ENCODE data around the gene GNB2. TPM values are rescaled to one million over a fixed set of nuclear protein-coding genes. Genes with fewer than 3 reads are reported as not detected.

GNB2 gene
- total and polyA plus RNA-seq, 2 of the 13 experiments (the other 11 are each of a cell fraction or from before 2014, with no cell fraction given), result 48.3 to 67.1 TPM

DNA sequence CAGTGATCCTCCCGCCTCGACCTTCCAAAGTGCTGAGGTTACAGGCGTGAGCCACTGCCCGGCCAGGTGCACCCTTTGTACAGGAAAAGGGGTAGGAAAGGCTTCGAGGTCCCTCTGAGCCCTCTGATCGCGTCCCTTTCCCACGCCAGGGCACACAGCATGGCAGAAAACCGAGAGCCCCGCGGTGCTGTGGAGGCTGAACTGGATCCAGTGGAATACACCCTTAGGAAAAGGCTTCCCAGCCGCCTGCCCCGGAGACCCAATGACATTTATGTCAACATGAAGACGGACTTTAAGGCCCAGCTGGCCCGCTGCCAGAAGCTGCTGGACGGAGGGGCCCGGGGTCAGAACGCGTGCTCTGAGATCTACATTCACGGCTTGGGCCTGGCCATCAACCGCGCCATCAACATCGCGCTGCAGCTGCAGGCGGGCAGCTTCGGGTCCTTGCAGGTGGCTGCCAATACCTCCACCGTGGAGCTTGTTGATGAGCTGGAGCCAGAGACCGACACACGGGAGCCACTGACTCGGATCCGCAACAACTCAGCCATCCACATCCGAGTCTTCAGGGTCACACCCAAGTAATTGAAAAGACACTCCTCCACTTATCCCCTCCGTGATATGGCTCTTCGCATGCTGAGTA lies 33.3 kb downstream of the GNB2 start (continued):
- TF ChIP-seq MYC (CRISPR knock-in tag; IDR thresholded peaks at IDR 0.05; ENCODE audit: borderline replicate concordance) (peak; percentile 76), ZFP82 (CRISPR knock-in tag; IDR thresholded peaks at IDR 0.05; ENCODE audit: borderline replicate concordance) (no peak; the same call in 1 of the 2 replicates), TGIF2 (CRISPR knock-in tag; IDR thresholded peaks at IDR 0.05) (no peak), ZNF709 (CRISPR knock-in tag; IDR thresholded peaks at IDR 0.05) (no peak), BCLAF1 (IDR thresholded peaks at IDR 0.05) (no peak), HNRNPH1 (optimal IDR thresholded peaks at IDR 0.05; ENCODE audit: low read depth, low read length) (no peak), BHLHE40 (IDR thresholded peaks at IDR 0.05; ENCODE audit: low read length) (no peak), ZNF225 (CRISPR knock-in tag; IDR thresholded peaks at IDR 0.05) (no peak), HOXD1 (CRISPR knock-in tag; IDR thresholded peaks at IDR 0.05) (0 out of 2 replicates have a peak, but pooled peaks have one; percentile 35), SRSF9 (IDR thresholded peaks at IDR 0.05; ENCODE audit: borderline replicate concordance, insufficient read depth, low read depth, low read length, poor library complexity, severe bottlenecking) (no peak), HMGXB4 (CRISPR knock-in tag; IDR thresholded peaks at IDR 0.05; ENCODE audit: borderline replicate concordance in 1 of 2, low read depth in 1 of 2) (no peak), SNAPC2 (CRISPR knock-in tag; IDR thresholded peaks at IDR 0.05) (0 out of 2 replicates have a peak, but pooled peaks have one; percentile 27), ZBTB34 (CRISPR knock-in tag; IDR thresholded peaks at IDR 0.05) (no peak), ZNF746 (CRISPR knock-in tag; IDR thresholded peaks at IDR 0.05) (no peak)
- TF ChIP-seq, protein P1, sequence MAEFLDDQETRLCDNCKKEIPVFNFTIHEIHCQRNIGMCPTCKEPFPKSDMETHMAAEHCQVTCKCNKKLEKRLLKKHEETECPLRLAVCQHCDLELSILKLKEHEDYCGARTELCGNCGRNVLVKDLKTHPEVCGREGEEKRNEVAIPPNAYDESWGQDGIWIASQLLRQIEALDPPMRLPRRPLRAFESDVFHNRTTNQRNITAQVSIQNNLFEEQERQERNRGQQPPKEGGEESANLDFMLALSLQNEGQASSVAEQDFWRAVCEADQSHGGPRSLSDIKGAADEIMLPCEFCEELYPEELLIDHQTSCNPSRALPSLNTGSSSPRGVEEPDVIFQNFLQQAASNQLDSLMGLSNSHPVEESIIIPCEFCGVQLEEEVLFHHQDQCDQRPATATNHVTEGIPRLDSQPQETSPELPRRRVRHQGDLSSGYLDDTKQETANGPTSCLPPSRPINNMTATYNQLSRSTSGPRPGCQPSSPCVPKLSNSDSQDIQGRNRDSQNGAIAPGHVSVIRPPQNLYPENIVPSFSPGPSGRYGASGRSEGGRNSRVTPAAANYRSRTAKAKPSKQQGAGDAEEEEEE (CRISPR knock-in tag; IDR thresholded peaks at IDR 0.05; ENCODE audit: borderline replicate concordance), result no peak
- TF ChIP-seq, protein P2, sequence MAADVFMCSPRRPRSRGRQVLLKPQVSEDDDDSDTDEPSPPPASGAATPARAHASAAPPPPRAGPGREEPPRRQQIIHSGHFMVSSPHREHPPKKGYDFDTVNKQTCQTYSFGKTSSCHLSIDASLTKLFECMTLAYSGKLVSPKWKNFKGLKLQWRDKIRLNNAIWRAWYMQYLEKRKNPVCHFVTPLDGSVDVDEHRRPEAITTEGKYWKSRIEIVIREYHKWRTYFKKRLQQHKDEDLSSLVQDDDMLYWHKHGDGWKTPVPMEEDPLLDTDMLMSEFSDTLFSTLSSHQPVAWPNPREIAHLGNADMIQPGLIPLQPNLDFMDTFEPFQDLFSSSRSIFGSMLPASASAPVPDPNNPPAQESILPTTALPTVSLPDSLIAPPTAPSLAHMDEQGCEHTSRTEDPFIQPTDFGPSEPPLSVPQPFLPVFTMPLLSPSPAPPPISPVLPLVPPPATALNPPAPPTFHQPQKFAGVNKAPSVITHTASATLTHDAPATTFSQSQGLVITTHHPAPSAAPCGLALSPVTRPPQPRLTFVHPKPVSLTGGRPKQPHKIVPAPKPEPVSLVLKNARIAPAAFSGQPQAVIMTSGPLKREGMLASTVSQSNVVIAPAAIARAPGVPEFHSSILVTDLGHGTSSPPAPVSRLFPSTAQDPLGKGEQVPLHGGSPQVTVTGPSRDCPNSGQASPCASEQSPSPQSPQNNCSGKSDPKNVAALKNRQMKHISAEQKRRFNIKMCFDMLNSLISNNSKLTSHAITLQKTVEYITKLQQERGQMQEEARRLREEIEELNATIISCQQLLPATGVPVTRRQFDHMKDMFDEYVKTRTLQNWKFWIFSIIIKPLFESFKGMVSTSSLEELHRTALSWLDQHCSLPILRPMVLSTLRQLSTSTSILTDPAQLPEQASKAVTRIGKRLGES (CRISPR knock-in tag; IDR thresholded peaks at IDR 0.05; ENCODE audit: borderline replicate concordance), result no peak
- TF ChIP-seq, protein P3, sequence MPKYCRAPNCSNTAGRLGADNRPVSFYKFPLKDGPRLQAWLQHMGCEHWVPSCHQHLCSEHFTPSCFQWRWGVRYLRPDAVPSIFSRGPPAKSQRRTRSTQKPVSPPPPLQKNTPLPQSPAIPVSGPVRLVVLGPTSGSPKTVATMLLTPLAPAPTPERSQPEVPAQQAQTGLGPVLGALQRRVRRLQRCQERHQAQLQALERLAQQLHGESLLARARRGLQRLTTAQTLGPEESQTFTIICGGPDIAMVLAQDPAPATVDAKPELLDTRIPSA (CRISPR knock-in tag; IDR thresholded peaks at IDR 0.05; ENCODE audit: borderline replicate concordance), result no peak
